GM21526 (cell line): Measurements from ENCODE around the gene CYP1B1.
"Not testable (repeated sequence)": the region's sequence is repeated elsewhere in the genome, so short reads cannot be mapped to it uniquely, and the experiment has no call there.

Experiments
- ATAC-seq: cut with Tn5 transposase; IDR thresholded peaks from one replicate; pipeline ENCODE4 v1.9.1; 2021; ENCODE audit warnings: moderate library complexity; ENCODE audit not compliant: unreplicated experiment, low FRiP score

CYP1B1 gene

GRCh38 chr2:38037757-38038621 lies 38.0 kb downstream of the CYP1B1 start:
- peak; percentile 65 for ATAC-seq

- no peak for ATAC-seq
Observed at GRCh38 chr2:38037325-38037724, 38.6 kb downstream of the CYP1B1 start.

GRCh38 chr2:38035968-38036367 lies 40.0 kb downstream of the CYP1B1 start:
- ATAC-seq, result no peak

GRCh38 chr2:38033646-38034045 lies 42.3 kb downstream of the CYP1B1 start:
- no peak for ATAC-seq

GRCh38 chr2:38032946-38033345 lies 43.0 kb downstream of the CYP1B1 start:
- no peak for ATAC-seq

- ATAC-seq, result no peak
Observed at GRCh38 chr2:38030635-38031355, 45.2 kb downstream of the CYP1B1 start.

GRCh38 chr2:38029512-38029911 lies 46.4 kb downstream of the CYP1B1 start:
- ATAC-seq, result no peak

GRCh38 chr2:38028829-38029228 lies 47.1 kb downstream of the CYP1B1 start:
- ATAC-seq, result no peak

- ATAC-seq, result no peak
Observed at GRCh38 chr2:38026846-38027245, 49.1 kb downstream of the CYP1B1 start.

- ATAC-seq, result no peak
Observed at GRCh38 chr2:38021589-38021988, 54.4 kb downstream of the CYP1B1 start.

GRCh38 chr2:38020359-38021069 lies 55.4 kb downstream of the CYP1B1 start:
- ATAC-seq, result not testable (repeated sequence)

GRCh38 chr2:38017836-38018235 lies 58.1 kb downstream of the CYP1B1 start:
- ATAC-seq, result no peak
